K562 (cell line): ENCODE measurements around the gene OR52E4. TPM values are rescaled to one million over a fixed set of nuclear protein-coding genes. Genes with fewer than 3 reads are reported as not detected.
A peak's percentile ranks its signal among the peaks of the same experiment; 100 is the strongest.

ENCODE experiments used
- ATAC-seq: fragments of 200-7000 bp; cut with Tn5 transposase; 3 replicates; pipeline ENCODE4 v1.9.1; 2020; ENCODE audit warnings: moderate library complexity
- BruUV-seq: library from RNA; stranded (reverse); fragments of 400-500 nt; replicated peaks from 2 replicates; lab custom pipeline; 2021; lab: Mats Ljungman, UMichigan
- CTCF ChIA-PET: fragments of 300-600 bp; formaldehyde crosslinking; extraction: SDS; loops from one replicate; lab custom pipeline; 2021; ENCODE audit warnings: low intra/inter-chr PET ratio; lab: Yijun Ruan, JAX
- POLR2A ChIA-PET: fragments of 300-600, 350-650 bp; sonication (Branson Sonifier 250); formaldehyde crosslinking; extraction: SDS; loops from one replicate; lab custom pipeline; 2021; ENCODE audit warnings: antibody characterized with exemption, inconsistent platforms; lab: Yijun Ruan, JAX
- DNase-seq, 4 experiments: peaks; one replicate each; pipeline versions ENCODE4 v3.0.0 to v3.0.0-alpha.2; 2011 to 2018; ENCODE audit warnings: low spot score in 3 of 4, mixed read lengths in 3 of 4; ENCODE audit errors: extremely low read depth in 1 of 4
- FAIRE-seq: peaks from 2 replicates; lab custom pipeline; 2011; peaks lifted over from hg19 to GRCh38; lab: Jason Lieb, UNC
- H2AFZ ChIP-seq: 2 replicates; pipeline ENCODE4 v1.6.0; 2011; ENCODE audit warnings: low read depth, low read length, control low read depth, inconsistent platforms
- H3K27ac ChIP-seq: fragments of 200-600 bp; 3 replicates; pipeline ENCODE4 v1.8.0; 2011; ENCODE audit warnings: low read depth, mild to moderate bottlenecking, control low read depth, inconsistent platforms, low read length, moderate library complexity, mixed read lengths; ENCODE audit errors: extremely low read depth
- H3K27me3 ChIP-seq, 2 experiments: fragments of 300-600 bp in 1 of 2; 2 replicates in 1 of 2; 3 replicates in 1 of 2; pipeline versions ENCODE4 v1.6.0 to v1.8.0; 2011; ENCODE audit warnings: inconsistent platforms in 2 of 2, low read length in 2 of 2, mild to moderate bottlenecking in 1 of 2, mixed read lengths in 1 of 2, moderate library complexity in 1 of 2; ENCODE audit not compliant: control insufficient read depth in 2 of 2, insufficient read depth in 2 of 2
- H3K36me3 ChIP-seq: fragments of 300-600 bp; 3 replicates; pipeline ENCODE4 v1.8.0; 2011; ENCODE audit warnings: mild to moderate bottlenecking, low read length, inconsistent platforms; ENCODE audit not compliant: control insufficient read depth, insufficient read depth
- H3K4me1 ChIP-seq, 2 experiments: fragments of 200-600 bp in 1 of 2; replicated peaks in 1 of 2; 2 replicates in 1 of 2; 3 replicates in 1 of 2; pipeline versions ENCODE4 v1.5.1 to v1.8.0; 2011; ENCODE audit warnings: inconsistent platforms in 2 of 2, low read length in 2 of 2, mild to moderate bottlenecking in 1 of 2, mixed read lengths in 1 of 2, moderate library complexity in 1 of 2; ENCODE audit not compliant: control insufficient read depth in 2 of 2, insufficient read depth in 2 of 2
- H3K4me2 ChIP-seq: 2 replicates; pipeline ENCODE4 v1.6.1; 2011; ENCODE audit warnings: low read length, control low read depth, inconsistent platforms, mixed read lengths; ENCODE audit not compliant: insufficient read depth
- H3K4me3 ChIP-seq: fragments of 200-600 bp; sonication (generic), shearing (Covaris generic); 2 replicates; pipeline ENCODE4 v1.5.1; 2016; ENCODE audit warnings: control low read depth, inconsistent platforms
- H3K79me2 ChIP-seq: fragments of 200-600 bp; 3 replicates; pipeline ENCODE4 v1.8.0; 2011; ENCODE audit warnings: low read length, inconsistent platforms; ENCODE audit not compliant: control insufficient read depth, insufficient read depth
- H3K9ac ChIP-seq, 2 experiments: 2 replicates each; pipeline versions ENCODE4 v1.6.0 to v1.6.1; 2011; ENCODE audit warnings: low read depth in 2 of 2, low read length in 2 of 2, control low read depth in 1 of 2, inconsistent platforms in 1 of 2, mild to moderate bottlenecking in 1 of 2, mixed read lengths in 1 of 2; ENCODE audit not compliant: insufficient read depth in 1 of 2
- H3K9me1 ChIP-seq: one replicate; pipeline ENCODE4 v1.6.0; 2011; ENCODE audit warnings: inconsistent platforms, mild to moderate bottlenecking, low read length, moderate library complexity; ENCODE audit not compliant: control insufficient read depth, insufficient read depth
- H3K9me3 ChIP-seq: replicated peaks from 2 replicates; pipeline ENCODE4 v1.5.1; 2011; ENCODE audit warnings: low read depth, low read length, inconsistent platforms; ENCODE audit not compliant: control insufficient read depth, insufficient read depth
- H4K20me1 ChIP-seq: replicated peaks from 2 replicates; pipeline ENCODE4 v1.6.1; 2011; ENCODE audit warnings: low read length, inconsistent platforms, mixed read lengths; ENCODE audit not compliant: control insufficient read depth, insufficient read depth
- CEBPB ChIP-seq: fragments of 450-650 bp; IDR thresholded peaks from 2 replicates; pipeline ENCODE4 v1.6.1; 2016; ENCODE audit warnings: missing genetic modification characterization, missing compliant biosample characterization
- CEBPG ChIP-seq, 3 experiments: fragments of 200-800 bp in 1 of 3; sonication (Bioruptor generic) in 1 of 3; sonication (generic) in 1 of 3; formaldehyde crosslinking in 1 of 3; IDR thresholded peaks in 2 of 3; conservative IDR thresholded peaks in 1 of 3; 2 replicates each; pipeline versions ENCODE4 v1.6.1 to v1.8.0; 2016 to 2022; ENCODE audit warnings: missing compliant biosample characterization in 2 of 3, missing genetic modification characterization in 2 of 3, mild to moderate bottlenecking in 1 of 3, missing genetic modification reagents in 1 of 3
- DACH1 ChIP-seq: fragments of 450-650 bp; IDR thresholded peaks from 2 replicates; pipeline ENCODE4 v1.6.1; 2018; ENCODE audit not compliant: partially characterized antibody
- GATA2 ChIP-seq: sonication (generic); formaldehyde crosslinking; IDR thresholded peaks from 2 replicates; pipeline ENCODE4 v1.4.0; 2020; ENCODE audit warnings: mild to moderate bottlenecking, missing genetic modification reagents
- HSF4 ChIP-seq: fragments of 250-450 bp; sonication (Bioruptor Pico); IDR thresholded peaks from 2 replicates; pipeline ENCODE4 v2.1.2; 2022; ENCODE audit warnings: mild to moderate bottlenecking, moderate library complexity, borderline replicate concordance
- MED1 ChIP-seq: sonication (generic); formaldehyde crosslinking; IDR thresholded peaks from 2 replicates; pipeline ENCODE4 v1.8.1; 2023; ENCODE audit warnings: missing genetic modification reagents, borderline replicate concordance
- SMAD4 ChIP-seq: fragments of 250-450 bp; sonication (Bioruptor Pico); conservative IDR thresholded peaks from 2 replicates; pipeline ENCODE4 v1.8.0; 2021; ENCODE audit warnings: inconsistent platforms, mild to moderate bottlenecking, moderate library complexity
- STAT5B ChIP-seq: fragments of 250-450 bp; sonication (Bioruptor Pico); IDR thresholded peaks from 2 replicates; pipeline ENCODE4 v1.8.0; 2021; ENCODE audit warnings: mild to moderate bottlenecking, inconsistent platforms
- ZNF146 ChIP-seq: IDR thresholded peaks from one replicate; pipeline ENCODE4 v1.6.1; 2018; ENCODE audit warnings: missing compliant biosample characterization; ENCODE audit not compliant: unreplicated experiment
- ZNF655 ChIP-seq: fragments of 250-450 bp; sonication (Bioruptor Pico); IDR thresholded peaks from 2 replicates; pipeline ENCODE4 v1.5.0; 2021
- ZNF696 ChIP-seq: fragments of 250-450 bp; sonication (Bioruptor Pico); conservative IDR thresholded peaks from 2 replicates; pipeline ENCODE4 v1.4.0; 2020; ENCODE audit warnings: mild to moderate bottlenecking, moderate library complexity
- WGBS: fragments of 100-300 bp; shearing (Covaris generic); methylation state at CpG from one replicate; pipeline ENCODE4 v1.1.6; 2016; ENCODE audit warnings: low coverage, mixed read lengths; ENCODE audit not compliant: insufficient coverage; ENCODE audit errors: missing lambda C conversion rate; 5-methylcytosine and 5-hydroxymethylcytosine counted together
- in situ Hi-C: fragments of 300-500 bp; cut with MboI; formaldehyde crosslinking; loops from 4 replicates; pipeline ENCODE4 v1.15.0; 2018; ENCODE audit warnings: inconsistent platforms, mixed read lengths
- intact Hi-C: fragments of 100-400 bp; cut with micrococcal nuclease; formaldehyde crosslinking; loops from 2 replicates; pipeline ENCODE4 v1.14.2; 2022
- polyA plus RNA-seq, 8 experiments: library from polyadenylated mRNA; depleted of rRNA in 4 of 8; stranded (reverse) in 5 of 8; unstranded in 3 of 8; fragments of >200 nt; fragmentation: Nextera tagmentation in 2 of 8; fragmentation: Illumina TruSeq in 1 of 8; extraction: Ambion mirVana in 2 of 8; extraction: Trizol in 1 of 8; gene quantifications; 2 replicates each; pipeline versions ENCODE4 v1.2.1 to v1.2.3, GENCODE V29; 2011 to 2014; ENCODE audit warnings: inconsistent platforms in 1 of 8, missing spikeins in 1 of 8
- total RNA-seq, 7 experiments: library from RNA; depleted of rRNA in 6 of 7; stranded (reverse); fragments of >200 nt in 6 of 7; fragmentation: Illumina TruSeq in 2 of 7; extraction: Trizol in 2 of 7; gene quantifications; 2 replicates each; pipeline versions ENCODE4 v1.2.1 to v1.2.3, GENCODE V29; 2011 to 2021; ENCODE audit warnings: low replicate concordance in 1 of 7

Gene OR52E4
- total and polyA plus RNA-seq, 9 of the 15 experiments (the other 6 are each of a cell fraction or from before 2014, with no cell fraction given): not detected

GRCh38 chr11:5847711-5848110 is 32.7 kb upstream of the OR52E4 start:
- Histone ChIP-seq H3K27me3 (no peaks in the 10 kb centered on the region), H3K4me2 (no peak overlapping the region), H3K36me3 (no peaks in the 10 kb centered on the region), H3K79me2 (no peaks in the 10 kb centered on the region), H2AFZ (no peak overlapping the region), H3K4me3 (no peak overlapping the region), H3K9me1 (no peaks in the 10 kb centered on the region)
- no peak for FAIRE-seq
- no TSS peak for BruUV-seq
- CTCF ChIA-PET: no interaction called here
- TF ChIP-seq STAT5B (no peak), ZNF146 (CRISPR knock-in tag) (peak; percentile 40)
- TF ChIP-seq, all 486 proteins: peak for 1
- H3K27ac ChIP-seq: no peak overlapping the region
- peak in 1 of 4 experiments; percentile 3 for DNase-seq
- H4K20me1 ChIP-seq: no peaks in the 10 kb centered on the region
- H3K9me3 ChIP-seq: no peaks in the 10 kb centered on the region
- POLR2A ChIA-PET: interaction anchor here (0.6 kb wide), 1 partner anchor 13 kb away, joined by 3 read pairs; no protein-coding TSS in a partner anchor
- no peaks in the 10 kb centered on the region for H3K4me1 ChIP-seq
- in situ Hi-C loops (no loop called here), intact Hi-C loops (no loop called here)
- H3K9ac ChIP-seq: no peak overlapping the region
- ATAC-seq: no peak

GRCh38 chr11:5851002-5851401 is 29.4 kb upstream of the OR52E4 start:
- Histone ChIP-seq H3K79me2 (no peaks in the 10 kb centered on the region), H3K9me1 (no peaks in the 10 kb centered on the region), H2AFZ (no peak overlapping the region), H3K27ac (no peak overlapping the region), H3K9ac (no peak overlapping the region), H3K9me3 (no peaks in the 10 kb centered on the region), H3K4me1 (no peaks in the 10 kb centered on the region), H3K4me3 (no peak overlapping the region), H3K36me3 (no peaks in the 10 kb centered on the region), H3K4me2 (no peak overlapping the region), H4K20me1 (no peaks in the 10 kb centered on the region), H3K27me3 (no peaks in the 10 kb centered on the region)
- in situ Hi-C loops (no loop called here), intact Hi-C loops (no loop called here)
- FAIRE-seq (no peak), ATAC-seq (no peak), DNase-seq (no peak)
- 29% methylated on average over 1 of the region's 1 CpG for WGBS
- ChIA-PET CTCF (no interaction called here), POLR2A (no interaction called here)
- no TSS peak for BruUV-seq
- no peak for TF ChIP-seq MED1 (CRISPR knock-in tag)
- no peak for TF ChIP-seq DACH1
- TF ChIP-seq ZNF696 (CRISPR knock-in tag): no peak
- TF ChIP-seq SMAD4 (CRISPR knock-in tag): no peak
- TF ChIP-seq ZNF655 (CRISPR knock-in tag): no peak
- no peak for TF ChIP-seq CEBPG (CRISPR knock-in tag; IDR thresholded peaks at IDR 0.05)
- peak; percentile 52 to 62; a peak in 3 of 4 replicates for TF ChIP-seq CEBPG (tag; conservative IDR thresholded peaks at IDR 0.05 in 1 of 2, IDR thresholded peaks at IDR 0.05 in 1 of 2)
- TF ChIP-seq CEBPB (tag): peak; percentile 88
- no peak for TF ChIP-seq HSF4
- no peak for TF ChIP-seq GATA2
